ENCODE measurements around the gene CHAC1.

DNA sequence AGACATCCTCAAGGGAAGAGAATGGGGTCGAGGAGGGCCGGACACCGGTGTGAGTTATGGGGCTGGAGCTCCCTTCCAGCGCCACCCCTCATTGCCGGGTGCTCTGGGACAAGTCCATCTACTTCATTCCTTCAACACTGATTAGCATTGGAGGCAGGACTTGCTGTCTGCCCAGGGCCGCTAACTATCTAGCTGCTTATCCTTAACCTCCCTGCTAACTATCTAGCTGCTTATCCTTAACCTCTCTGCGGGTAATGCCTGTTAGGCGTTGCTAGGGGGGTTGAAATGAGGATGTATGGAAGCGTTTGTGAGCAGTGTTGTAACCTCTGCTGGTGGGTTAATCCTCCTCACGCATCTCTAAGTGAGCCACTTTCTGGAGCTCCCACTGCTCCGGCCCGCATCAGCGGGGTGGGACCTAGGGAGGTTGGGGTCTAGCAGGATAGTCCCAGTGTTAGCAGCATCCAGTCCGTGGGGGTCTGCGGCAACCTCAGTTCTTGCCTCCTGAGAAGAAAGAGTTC lies 10.9 kb upstream of the CHAC1 start:
- TF ChIP-seq, protein P1, sequence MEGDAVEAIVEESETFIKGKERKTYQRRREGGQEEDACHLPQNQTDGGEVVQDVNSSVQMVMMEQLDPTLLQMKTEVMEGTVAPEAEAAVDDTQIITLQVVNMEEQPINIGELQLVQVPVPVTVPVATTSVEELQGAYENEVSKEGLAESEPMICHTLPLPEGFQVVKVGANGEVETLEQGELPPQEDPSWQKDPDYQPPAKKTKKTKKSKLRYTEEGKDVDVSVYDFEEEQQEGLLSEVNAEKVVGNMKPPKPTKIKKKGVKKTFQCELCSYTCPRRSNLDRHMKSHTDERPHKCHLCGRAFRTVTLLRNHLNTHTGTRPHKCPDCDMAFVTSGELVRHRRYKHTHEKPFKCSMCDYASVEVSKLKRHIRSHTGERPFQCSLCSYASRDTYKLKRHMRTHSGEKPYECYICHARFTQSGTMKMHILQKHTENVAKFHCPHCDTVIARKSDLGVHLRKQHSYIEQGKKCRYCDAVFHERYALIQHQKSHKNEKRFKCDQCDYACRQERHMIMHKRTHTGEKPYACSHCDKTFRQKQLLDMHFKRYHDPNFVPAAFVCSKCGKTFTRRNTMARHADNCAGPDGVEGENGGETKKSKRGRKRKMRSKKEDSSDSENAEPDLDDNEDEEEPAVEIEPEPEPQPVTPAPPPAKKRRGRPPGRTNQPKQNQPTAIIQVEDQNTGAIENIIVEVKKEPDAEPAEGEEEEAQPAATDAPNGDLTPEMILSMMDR (IDR thresholded peaks at IDR 0.05; ENCODE audit: low read depth, low read length, poor library complexity, severe bottlenecking) = peak; percentile 4
- TF ChIP-seq EZH2phosphoT487 (IDR thresholded peaks at IDR 0.05; ENCODE audit: borderline replicate concordance, low read length) = no peak

All from DOHH2 (cell line).